ENCODE data around the gene DYNLT1. TPM values are rescaled to one million over a fixed set of nuclear protein-coding genes. Genes with fewer than 3 reads are reported as not detected.
"Not testable (repeated sequence)": the region's sequence is repeated elsewhere in the genome, so short reads cannot be mapped to it uniquely, and the experiment has no call there.

DYNLT1 gene
- total RNA-seq, 1 donor from 2014 or later, result 109 TPM

DNA sequence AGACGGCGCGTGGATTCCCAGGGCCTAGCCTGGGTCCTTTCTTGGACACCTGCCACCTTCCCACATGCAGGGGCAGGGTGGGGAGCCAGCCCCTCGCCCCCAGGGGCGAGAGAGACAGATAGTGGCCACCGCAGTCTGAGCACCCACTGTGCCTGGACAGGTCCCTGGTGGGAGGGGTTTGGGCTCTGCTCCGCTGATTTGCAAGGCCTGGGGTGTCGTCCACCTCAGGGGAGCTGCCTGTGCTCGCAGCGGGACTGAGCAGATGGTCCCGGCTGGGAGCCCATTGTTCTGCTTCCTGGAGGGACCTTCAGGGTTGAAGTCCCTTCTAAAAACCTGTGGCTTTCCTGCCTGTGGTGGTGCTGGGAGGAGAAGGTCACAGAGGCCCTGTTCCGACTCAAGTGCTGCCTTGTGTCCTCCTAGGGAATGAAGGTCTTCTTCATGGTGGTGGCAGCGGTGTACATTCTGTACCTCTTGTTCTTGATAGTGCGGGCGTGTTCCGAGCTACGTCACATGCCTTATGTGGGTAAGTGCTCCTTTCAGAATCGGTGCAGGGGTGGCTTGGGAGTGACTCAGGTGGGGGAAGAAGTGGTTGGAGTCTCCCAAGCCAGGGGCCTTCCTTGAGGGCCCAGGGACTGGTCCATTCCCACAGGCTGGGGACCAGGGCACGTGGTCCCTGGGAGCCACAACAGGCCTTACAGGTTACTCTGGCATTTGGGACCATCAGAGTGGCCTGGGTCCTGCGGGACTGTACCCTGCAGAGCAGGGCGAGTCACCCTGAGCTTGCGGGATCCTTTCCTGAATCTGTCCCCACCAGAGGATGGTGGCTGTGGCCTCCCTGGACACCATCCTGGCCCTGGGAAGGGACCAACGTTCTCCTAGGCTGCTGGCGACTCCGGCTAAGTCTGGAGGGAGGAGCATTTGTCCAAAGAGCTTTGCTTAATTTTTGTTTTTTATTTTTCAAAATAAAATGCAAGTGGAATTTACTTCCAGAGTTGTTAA is 19.6 kb downstream of the DYNLT1 start:
- no peak for DNase-seq (ENCODE audit: low read depth)

DNA sequence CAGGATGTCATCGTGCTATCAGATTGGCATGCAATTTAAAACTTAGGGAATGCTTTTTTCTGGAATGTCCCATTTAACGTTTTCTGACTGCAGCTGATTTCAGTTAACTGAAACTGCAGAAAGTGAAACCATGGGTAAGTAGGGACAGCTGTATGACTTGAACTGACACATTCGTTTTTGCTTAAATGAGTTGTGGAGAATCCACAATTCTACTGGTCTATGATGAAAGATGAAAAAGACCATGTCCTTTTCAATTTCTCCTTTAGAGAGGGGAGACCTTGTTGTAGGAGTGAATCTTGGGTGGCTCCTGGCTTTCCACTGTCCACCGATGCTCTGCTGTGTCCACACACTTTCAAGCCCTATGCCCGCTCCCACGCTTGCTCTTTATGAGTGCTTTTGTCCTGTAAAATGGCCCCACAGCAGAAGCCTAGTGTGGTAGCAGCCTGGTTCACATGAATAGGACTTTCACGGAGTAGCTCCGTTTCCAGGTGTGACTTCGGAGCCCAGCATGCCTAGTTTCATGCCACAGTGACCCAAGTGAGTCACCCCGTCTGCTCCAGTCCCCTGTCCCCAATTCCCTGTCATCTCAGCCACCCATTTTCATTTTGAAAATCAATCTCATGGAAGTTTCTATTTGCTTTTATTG is 21.9 kb downstream of the DYNLT1 start:
- no peak for DNase-seq (ENCODE audit: low read depth)

DNA sequence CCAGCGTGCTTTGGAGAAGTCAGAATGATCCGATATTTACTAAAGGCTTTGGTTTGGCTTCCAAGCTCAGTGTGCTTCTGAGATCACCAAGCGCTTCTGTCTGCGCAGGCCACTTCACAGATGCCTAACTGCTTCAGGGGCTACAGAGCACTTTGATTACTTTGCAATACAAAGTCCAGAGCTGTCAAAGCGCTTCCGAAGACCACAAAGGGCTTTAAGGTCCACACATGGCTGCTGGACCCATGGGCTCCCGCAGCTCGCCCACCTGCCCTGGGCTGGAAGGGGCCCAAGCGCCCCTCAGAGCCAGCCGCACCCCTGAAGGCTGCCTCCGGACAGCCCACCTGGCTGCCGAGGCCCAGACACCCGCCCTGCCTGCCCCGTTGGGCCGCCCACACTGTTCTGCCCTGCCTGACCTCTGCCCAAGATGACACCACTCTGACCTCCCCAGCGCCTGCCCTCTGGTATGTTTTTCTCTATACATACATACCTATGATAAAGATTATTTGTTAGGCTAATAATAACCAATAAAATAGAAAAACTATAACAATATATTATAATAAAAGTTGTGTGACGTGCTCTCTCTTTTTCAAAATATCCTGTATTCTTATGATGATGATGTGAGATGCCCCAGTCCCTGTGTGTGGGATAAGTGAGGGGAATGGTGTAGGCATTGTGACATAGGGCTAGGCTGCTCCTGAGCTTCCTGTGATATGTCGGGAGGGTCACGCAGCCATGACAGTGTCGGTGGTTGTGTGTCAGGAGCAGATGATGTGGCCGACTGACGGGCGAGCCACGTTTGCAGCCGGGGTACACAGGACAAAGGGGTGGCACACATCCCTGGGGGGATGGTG is 22.6 kb downstream of the DYNLT1 start:
- no peak for DNase-seq (ENCODE audit: low read depth)

DNA sequence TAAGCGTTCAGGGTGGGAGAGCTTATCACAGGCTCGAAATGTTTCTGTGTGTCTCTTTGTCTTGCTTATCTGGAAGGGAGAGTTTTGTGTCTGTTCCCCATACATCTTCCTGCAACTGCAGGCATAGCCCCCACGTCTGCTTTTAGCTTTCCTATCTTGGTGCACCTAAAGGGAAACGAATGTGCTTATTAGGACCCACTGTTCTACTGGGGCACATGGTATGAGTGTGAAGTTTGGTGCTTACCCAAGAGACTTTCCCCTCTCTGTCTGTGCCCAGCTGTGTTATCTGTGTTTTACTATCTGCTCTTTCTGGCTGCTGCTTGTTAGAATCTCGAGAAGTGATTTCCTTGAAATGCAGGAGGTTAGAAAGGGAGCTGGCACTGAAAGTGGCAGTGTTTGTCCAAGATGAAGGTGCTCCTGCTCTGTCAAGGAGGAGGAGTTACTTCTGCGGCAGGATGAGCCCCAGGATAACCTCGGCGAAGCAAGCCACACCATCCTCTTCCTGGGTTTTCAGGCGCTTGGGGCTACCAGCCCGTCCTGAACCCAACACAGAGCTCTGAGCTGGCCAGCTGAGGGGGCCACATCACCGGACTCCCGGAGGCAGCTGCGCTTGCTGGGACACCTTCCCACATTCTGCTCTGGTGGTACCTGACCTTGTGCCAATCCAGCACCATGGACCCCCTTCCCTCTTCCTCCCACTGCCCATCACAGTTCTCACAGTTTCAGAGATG is 23.4 kb downstream of the DYNLT1 start:
- no peak for DNase-seq (ENCODE audit: low read depth)

GRCh38 chr6:158619922-158620801 is 24.4 kb downstream of the DYNLT1 start:
- no peak for DNase-seq (ENCODE audit: low read depth)

DNA sequence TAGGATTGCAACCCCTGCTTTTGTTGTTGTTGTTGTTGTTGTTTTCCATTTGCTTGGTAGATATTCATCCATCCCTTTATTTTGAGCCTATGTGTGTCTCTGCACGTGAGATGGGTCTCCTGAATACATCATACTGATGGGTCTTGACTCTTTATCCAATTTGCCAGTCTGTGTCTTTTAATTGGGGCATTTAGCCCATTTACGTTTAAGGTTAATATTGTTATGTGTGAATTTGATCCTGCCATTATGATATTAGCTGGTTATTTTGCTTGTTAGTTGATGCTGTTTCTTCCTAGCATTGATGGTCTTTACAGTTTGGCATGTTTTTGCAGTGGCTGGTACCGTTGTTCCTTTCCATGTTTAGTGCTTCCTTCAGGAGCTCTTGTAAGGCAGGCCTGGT is 26.3 kb downstream of the DYNLT1 start:
- DNase-seq (ENCODE audit: low read depth), result not testable (repeated sequence)

DNA sequence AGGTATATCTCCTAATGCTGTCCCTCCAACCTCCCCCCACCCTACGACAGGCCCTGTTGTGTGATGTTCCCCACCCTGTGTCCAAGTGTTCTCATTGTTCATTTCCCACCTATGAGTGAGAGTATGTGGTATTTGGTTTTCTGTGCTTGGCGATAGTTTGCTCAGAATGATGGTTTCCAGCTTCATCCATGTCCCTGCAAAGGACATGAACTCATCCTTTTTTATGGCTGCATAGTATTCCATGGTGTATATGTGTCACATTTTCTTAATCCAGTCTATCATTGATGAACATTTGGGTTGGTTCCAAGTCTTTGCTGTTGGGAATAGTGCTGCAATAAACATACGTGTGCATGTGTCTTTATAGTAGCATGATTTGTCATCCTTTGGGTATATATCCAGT is 29.9 kb downstream of the DYNLT1 start:
- not testable (repeated sequence) for DNase-seq (ENCODE audit: low read depth)

- peak; percentile 13 for DNase-seq (ENCODE audit: low read depth)
Observed at GRCh38 chr6:158611541-158612370, 32.8 kb downstream of the DYNLT1 start.

DNA sequence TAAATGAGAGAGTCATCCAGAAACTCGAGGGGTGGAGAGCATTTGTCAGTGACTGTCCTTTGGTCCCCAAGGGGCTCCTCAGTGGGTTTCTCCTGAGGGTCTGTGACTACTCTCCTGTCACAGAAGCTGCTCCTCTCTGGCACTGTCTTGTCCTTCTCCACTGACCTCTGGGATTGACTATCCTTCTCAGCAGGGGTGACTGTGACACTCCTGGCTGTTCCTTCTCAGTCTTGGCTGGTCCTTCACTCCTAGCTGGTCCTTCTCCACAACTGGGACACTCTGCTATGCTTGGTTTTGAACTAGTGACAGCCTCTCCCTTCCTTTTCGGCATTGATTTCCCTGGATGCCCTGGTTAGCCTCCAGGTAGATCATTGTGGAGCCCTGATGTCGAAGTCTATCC is 33.5 kb downstream of the DYNLT1 start:
- no peak for DNase-seq (ENCODE audit: low read depth)

GRCh38 chr6:158610319-158610968 is 34.1 kb downstream of the DYNLT1 start:
- no peak for DNase-seq (ENCODE audit: low read depth)

GRCh38 chr6:158609455-158610155 is 34.9 kb downstream of the DYNLT1 start:
- DNase-seq (ENCODE audit: low read depth), result no peak

- DNase-seq (ENCODE audit: low read depth), result no peak
Observed at GRCh38 chr6:158608221-158608620, 36.3 kb downstream of the DYNLT1 start.

GRCh38 chr6:158607411-158608170 is 37.0 kb downstream of the DYNLT1 start:
- DNase-seq (ENCODE audit: low read depth), result no peak

- DNase-seq (ENCODE audit: low read depth), result no peak
Observed at GRCh38 chr6:158606935-158607334, 37.6 kb downstream of the DYNLT1 start.

- not testable (repeated sequence) for DNase-seq (ENCODE audit: low read depth)
Observed at GRCh38 chr6:158606011-158606410, 38.5 kb downstream of the DYNLT1 start.

DNA sequence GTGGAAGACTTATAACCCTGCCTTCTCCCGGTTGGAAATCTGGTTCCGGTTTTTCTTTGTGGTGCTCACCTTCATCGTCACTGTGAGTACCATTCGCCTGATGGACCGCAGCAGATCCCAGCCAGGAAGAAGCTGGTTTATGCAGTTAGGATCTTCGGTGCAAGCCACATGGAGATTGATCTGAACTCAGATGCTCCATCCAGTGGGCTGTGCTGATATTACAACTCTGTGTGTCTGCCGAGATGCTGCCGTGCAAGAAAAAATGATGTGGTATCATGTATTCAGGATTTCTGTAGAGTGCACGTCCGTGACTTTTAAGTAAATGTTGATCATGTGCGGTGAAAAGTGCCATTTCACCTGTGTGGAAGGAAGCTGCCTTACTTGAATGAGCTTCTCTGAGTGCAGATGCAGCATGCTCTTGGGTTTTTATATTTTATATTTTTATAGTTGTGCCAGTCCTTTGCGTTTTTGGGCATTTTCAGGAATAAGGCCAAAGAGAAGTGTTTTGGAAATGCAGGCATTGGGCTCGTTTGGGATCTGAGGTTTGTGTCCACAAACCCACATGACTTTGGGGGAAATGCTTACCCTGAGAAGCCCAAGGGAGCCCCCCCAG is 39.2 kb downstream of the DYNLT1 start:
- DNase-seq (ENCODE audit: low read depth), result peak; percentile 75

- no peak for DNase-seq (ENCODE audit: low read depth)
Observed at GRCh38 chr6:158604048-158604406, 40.5 kb downstream of the DYNLT1 start.
